Measurements from ENCODE around the gene NBEAL2. TPM values are rescaled to one million over a fixed set of nuclear protein-coding genes. Genes with fewer than 3 reads are reported as not detected.
"Not testable (repeated sequence)": the region's sequence is repeated elsewhere in the genome, so short reads cannot be mapped to it uniquely, and the experiment has no call there.

The NBEAL2 gene
- polyA plus RNA-seq, 3 donors: 41.2 to 58.2 (median 56.5) TPM

DNA sequence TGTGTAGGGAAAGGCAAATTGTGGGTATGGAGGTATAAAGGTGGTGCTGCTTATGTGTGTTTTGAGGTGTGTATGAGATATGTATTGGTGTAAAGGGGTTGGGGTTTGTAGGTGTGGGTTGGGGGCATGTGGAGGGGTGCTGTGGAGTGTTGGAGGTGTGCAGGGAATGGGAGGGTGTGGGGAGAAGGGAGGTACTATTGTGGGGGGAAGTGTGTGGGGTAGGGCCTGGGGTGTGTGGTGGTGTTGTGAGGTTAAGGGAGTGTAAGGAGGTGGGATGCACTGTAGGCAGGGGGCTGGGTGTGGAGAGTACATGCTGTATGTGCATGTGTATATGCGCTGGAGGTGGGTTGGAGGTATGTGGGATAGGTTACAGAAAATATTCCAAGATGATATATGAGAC, 18.6 kb upstream of the NBEAL2 start:
- DNase-seq: no peak

DNA sequence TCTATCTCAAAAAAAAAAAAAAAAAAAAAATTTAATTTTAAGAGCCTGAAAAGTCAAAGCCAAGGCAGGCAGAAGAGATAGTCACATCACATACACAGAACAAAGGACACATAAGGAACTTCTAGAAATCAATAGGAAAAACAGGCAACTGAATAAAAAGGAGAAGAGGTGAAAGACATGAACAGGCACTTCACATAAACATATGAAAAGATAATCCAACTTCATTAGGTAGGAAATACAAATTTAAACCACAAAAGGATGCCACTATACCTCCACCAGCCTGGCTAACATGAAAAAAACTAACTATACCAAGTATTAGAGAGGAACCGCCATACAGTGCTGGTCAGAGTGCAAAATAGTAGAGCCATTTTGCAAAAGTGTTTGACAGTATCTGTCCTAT, 17.0 kb upstream of the NBEAL2 start:
- DNase-seq: no peak

- DNase-seq: no peak
Measured at GRCh38 chr3:46962990-46963389, 16.5 kb upstream of the NBEAL2 start.

DNA sequence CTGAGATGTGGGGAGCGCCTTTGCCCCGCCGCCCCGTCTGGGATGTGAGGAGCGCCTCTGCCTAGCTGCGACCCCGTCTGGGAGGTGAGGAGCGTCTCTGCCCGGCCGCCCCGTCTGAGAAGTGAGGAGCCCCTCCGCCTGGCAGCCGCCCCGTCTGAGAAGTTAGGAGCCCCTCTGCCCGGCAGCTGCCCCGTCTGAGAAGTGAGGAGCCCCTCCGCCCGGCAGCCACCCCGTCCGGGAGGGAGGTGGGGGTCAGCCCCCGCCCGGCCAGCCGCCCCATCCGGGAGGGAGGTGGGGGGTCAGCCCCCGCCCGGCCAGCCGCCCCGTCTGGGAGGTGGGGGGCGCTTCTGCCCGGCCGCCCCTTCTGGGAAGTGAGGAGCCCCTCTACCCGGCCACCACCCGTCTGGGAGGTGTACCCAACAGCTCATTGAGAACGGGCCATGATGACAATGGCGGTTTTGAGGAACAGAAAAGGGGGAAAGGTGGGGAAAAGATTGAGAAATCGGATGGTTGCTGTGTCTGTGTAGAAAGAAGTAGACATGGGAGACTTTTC, 15.4 kb upstream of the NBEAL2 start:
- DNase-seq: not testable (repeated sequence)

DNA sequence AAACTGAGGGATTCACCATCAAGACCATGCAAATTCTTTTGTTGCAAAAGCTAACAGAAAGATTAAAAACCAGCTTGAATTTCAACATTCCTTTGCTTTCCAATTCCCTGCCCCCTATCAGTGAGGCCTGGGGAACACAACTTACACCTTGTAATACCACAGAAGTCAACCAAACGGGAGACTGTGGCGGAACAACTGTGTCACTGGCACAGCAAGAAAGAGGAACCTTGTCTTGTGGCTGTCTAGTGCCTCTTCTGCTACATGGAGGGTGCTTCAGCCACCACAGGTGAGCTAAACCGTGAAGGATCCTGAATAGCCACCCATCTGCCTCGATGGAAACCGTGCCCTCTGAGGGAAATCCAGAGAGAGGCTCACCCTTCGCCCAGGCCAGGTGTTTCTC, 14.3 kb upstream of the NBEAL2 start:
- DNase-seq: no peak

GRCh38 chr3:46966811-46967210, 12.7 kb upstream of the NBEAL2 start:
- DNase-seq: no peak

DNA sequence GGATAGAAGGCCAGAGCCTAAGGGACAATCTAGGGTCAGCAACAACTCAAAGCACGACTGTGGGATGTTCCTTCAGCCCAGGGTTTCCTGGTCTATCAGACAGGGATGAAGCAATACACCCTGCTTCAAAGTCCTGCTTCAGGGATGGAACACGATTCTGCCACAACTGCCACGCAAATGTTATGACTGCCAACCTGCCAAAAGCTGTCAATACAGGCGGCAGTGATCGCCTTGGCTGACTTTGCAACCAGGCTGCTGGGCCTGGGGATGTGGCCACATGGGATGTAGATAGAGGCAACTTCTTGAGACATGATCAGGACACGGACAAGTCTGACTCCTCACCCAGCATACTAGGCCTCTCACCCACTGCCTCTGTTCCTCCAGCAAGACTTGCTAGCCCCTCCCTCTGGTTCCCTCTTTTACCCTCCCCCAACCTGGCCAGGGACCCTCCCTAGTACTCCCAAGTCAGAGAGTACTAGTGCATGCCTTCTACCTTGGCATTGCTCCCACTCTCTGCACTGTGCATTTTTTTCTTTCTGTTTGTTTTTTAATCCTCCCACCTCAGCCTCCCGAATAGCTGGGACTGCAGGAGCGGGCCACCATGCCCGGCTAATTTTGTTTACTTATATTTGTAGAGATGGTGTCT, 10.6 kb upstream of the NBEAL2 start:
- DNase-seq: no peak

DNA sequence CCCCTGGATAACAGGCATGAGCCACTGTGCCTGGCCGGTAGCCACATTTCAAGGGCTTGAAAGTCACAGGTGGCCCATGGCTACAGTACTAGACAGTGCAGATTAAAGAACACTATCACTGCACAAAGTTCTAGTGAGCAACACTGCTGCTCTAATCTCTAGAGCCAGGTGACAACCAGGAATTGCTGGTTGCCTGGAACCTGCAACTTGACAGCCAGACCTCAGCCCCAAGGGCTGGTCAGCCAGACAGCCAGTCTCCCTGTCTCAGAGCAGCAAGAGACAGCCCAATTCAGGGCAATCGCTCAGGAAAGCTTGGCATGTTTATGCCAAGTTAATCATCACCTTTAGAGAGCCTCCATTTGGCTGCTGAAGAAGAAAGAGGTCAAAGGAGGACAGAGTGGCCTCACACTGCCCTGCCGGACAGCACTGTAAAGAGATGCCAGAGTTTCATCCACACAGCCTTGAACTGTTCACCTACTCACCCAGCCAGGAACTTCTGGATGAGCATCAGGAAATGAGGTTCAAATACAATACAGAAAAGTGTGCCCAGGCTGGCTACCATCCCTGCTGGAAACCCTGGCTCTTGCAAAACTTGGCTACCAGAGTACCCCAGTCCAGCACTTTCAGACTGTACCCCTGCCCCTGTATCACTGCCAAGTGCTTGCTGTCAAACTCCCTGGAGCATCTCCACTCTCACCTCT, 8.9 kb upstream of the NBEAL2 start:
- DNase-seq: no peak

DNA sequence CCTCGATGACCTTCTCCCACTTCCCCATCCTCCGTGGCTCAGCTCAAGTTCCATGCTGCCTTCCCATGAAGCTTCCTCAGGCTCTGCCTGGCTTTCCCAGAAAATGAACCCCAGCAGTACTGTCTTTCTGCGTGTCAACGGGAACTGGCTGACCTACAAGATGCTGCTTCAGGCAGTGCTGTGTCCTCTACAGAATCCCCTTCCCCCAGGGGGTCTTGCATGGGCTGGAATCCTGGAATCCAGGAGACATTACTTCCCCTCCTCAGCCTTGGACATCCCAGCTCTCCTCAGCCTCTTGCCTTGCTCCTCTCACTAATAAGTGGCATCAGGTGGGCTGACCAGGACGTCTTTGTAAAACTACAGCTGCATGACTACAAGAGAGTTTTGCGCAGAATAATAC, 8.3 kb upstream of the NBEAL2 start:
- DNase-seq: no peak

DNA sequence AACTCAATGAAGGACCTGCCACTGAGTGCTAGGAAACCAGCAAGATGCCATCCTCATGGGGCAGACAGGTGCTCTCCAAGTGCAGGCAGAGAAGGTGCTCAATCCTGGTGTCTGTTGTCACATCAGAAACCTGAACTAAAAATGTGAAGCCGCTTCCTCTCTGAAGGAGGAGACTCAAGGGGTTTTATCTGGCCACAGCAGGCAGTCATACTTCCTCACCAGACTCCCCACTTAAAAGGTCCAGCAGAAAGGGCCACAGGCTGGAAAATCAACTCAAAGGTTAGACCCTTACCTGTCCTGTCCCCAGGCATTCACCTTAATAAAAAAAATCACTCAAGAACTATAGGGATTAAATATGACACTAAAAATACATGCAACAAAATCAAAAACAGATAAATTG, 7.7 kb upstream of the NBEAL2 start:
- DNase-seq: no peak

GRCh38 chr3:46972396-46972795, 7.1 kb upstream of the NBEAL2 start:
- no peak for DNase-seq

DNA sequence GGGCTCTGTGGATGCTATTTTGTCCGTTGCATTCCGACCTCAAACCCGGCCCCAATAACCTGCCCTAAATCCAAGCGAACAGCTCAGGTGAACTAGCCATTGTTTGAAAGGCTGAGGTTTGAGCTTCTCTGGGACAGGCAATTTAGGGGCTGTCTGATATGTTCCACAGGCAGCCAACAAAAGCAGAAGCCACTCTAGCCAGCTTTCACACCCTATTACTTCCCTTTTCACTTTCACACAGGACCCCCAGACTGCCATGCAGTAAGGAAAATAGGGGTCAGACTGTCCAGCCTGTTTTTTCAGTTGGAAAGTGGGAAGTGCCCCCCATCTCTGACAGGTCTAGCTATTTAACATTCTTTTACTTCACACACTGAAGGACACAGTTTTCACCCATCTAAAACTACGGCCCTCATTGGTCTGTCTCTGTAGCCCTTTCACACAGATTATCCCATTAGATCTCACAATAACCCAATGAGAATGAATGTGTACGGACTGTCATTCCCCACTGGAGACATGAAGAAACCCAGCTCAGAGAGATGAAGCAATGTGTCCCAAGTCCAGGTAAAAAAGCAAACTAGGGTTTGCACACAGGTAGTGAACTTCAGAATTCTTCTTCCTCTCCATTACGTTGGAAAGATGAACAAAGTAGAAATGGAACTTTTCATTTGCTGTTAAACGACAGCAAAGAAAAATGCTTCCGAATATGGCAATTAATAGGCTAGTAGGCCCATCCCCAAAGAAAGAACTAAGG, 4.9 kb upstream of the NBEAL2 start:
- DNase-seq: no peak

- DNase-seq: peak; percentile 98
Measured at GRCh38 chr3:46976326-46977190, 2.9 kb upstream of the NBEAL2 start, which contains the start of gene CCDC12. Gene CCDC12 (minus strand): TSS chr3:46976745. CDS start chr3:46976732, 13 bp downstream.

DNA sequence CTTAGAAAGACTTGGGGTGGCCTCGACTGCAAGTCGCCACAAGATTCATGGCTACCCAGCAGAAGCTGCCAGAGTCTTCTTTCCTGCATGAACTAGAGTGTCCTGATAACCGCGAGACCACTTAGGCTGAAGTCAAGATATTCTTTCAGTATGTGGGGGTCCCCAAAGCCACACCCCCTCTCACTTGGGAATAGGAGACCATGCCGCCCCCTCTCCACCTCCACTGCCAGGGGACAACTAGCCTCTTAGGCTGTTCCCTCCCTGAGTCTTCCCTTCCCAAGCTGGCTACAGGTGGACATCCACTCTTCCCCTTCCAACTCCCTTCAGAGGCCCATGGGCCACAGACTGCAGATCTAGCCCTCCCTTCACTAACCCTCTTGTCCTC, 1.7 kb upstream of the NBEAL2 start:
- DNase-seq: no peak

- no peak for DNase-seq
Measured at GRCh38 chr3:46978381-46978780, 1.1 kb upstream of the NBEAL2 start.

DNA sequence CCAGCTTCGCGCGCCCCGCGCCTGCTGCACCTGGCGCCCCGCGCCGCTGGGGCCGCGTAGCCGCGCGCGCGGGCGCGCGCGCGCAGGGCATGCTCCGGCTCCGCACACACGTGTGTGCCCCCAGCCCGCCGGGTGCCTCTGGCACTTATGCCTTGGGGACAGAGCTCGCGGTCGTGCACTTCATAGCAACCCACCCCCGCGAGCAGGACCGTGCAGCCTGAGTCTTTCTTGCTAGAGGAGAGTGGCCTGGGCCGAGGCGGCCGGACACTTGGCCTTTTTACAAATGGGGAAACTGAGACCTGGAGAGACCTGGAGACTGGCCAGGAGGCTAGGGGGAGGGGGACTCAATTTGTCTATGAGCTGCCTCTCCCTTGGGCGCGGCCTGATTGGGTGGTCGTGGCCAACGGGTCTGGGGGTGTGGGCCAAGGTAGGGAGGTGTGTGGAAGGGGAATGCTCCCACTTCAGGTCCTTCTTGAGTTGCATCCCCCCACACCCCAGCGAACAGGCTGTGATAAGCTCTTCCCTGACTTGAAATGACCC, 562 bp downstream of the NBEAL2 start:
- DNase-seq: no peak

GRCh38 chr3:46981932-46982471, 2.5 kb downstream of the NBEAL2 start:
- DNase-seq: peak; percentile 54

- DNase-seq: no peak
Measured at GRCh38 chr3:46982546-46982945, 3.1 kb downstream of the NBEAL2 start.

GRCh38 chr3:46984591-46985459, 5.4 kb downstream of the NBEAL2 start:
- DNase-seq: no peak

DNA sequence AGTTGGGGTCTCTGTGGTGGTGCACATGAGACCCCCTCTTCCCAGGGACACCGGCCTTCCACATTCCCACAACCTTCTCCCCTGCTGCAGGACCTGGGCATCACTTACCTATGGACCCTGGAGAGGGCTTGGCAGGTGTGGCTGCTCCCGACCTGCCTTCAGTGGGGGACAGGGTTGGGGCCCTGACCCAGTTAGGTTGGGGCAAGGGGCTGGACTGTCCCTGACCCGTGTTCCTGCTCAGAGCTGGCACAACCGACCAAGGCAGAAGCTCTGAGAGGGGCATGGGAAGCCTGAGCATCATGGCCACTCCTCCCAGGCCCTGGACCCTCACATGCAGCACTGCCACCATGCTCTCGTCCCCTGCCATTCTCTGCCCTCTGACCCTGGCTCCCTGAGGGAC, 6.1 kb downstream of the NBEAL2 start:
- DNase-seq: no peak
